Hematopoietic multipotent progenitor cell treated with erythropoietin and hydrocortisone succinate and interleukin-3 and kit ligand, for 17 days (in vitro differentiated cells): ENCODE measurements around the gene ASH1L.
A peak's percentile ranks its signal among the peaks of the same experiment; 100 is the strongest.
"Not testable (repeated sequence)": the region's sequence is repeated elsewhere in the genome, so short reads cannot be mapped to it uniquely, and the experiment has no call there.

Experiments used
- DNase-seq: peaks from one replicate; pipeline ENCODE4 v3.0.0-alpha.2; 2015; ENCODE audit warnings: low spot score

The ASH1L gene

GRCh38 chr1:155328856-155329255 lies 233.7 kb downstream of the ASH1L start:
- DNase-seq = not testable (repeated sequence)

- DNase-seq = no peak
Measured at GRCh38 chr1:155327981-155328380, 234.6 kb downstream of the ASH1L start.

GRCh38 chr1:155326631-155327037 lies 236.0 kb downstream of the ASH1L start:
- no peak for DNase-seq

GRCh38 chr1:155326020-155326526 lies 236.5 kb downstream of the ASH1L start:
- DNase-seq = no peak

- no peak for DNase-seq
Measured at GRCh38 chr1:155325603-155325893, 237.1 kb downstream of the ASH1L start.

- DNase-seq = no peak
Measured at GRCh38 chr1:155324717-155325602, 237.6 kb downstream of the ASH1L start.

- DNase-seq = peak; percentile 85
Measured at GRCh38 chr1:155324037-155324716, 238.4 kb downstream of the ASH1L start.

GRCh38 chr1:155323729-155324036 lies 238.9 kb downstream of the ASH1L start:
- peak; percentile 88 for DNase-seq

- DNase-seq = peak; percentile 87
Measured at GRCh38 chr1:155322953-155323728, 239.5 kb downstream of the ASH1L start.

- DNase-seq = no peak
Measured at GRCh38 chr1:155322571-155322952, 240.0 kb downstream of the ASH1L start.

GRCh38 chr1:155321639-155322503 lies 240.7 kb downstream of the ASH1L start:
- no peak for DNase-seq

- DNase-seq = peak; percentile 54
Measured at GRCh38 chr1:155320661-155321617, 241.7 kb downstream of the ASH1L start, which contains the start of gene RUSC1. TSS of gene RUSC1 (plus strand) at chr1:155320894. CDS start at chr1:155321774, 880 bp downstream.

- no peak for DNase-seq
Measured at GRCh38 chr1:155320252-155320651, 242.4 kb downstream of the ASH1L start.

GRCh38 chr1:155319536-155319935 lies 243.1 kb downstream of the ASH1L start:
- DNase-seq = no peak

GRCh38 chr1:155318082-155318481 lies 244.5 kb downstream of the ASH1L start:
- no peak for DNase-seq

- no peak for DNase-seq
Measured at GRCh38 chr1:155316922-155317321, 245.7 kb downstream of the ASH1L start.

- DNase-seq = no peak
Measured at GRCh38 chr1:155313261-155313660, 249.3 kb downstream of the ASH1L start.

GRCh38 chr1:155309423-155310021 lies 253.1 kb downstream of the ASH1L start:
- peak; percentile 36 for DNase-seq

GRCh38 chr1:155308493-155309422 lies 253.8 kb downstream of the ASH1L start, which contains the start of gene FDPS:
TSS of gene FDPS (plus strand) at chr1:155308866. CDS start at chr1:155309790, 924 bp downstream.
- DNase-seq = peak; percentile 99
